ENCODE measurements around the gene CPS1.

Gene CPS1

DNA sequence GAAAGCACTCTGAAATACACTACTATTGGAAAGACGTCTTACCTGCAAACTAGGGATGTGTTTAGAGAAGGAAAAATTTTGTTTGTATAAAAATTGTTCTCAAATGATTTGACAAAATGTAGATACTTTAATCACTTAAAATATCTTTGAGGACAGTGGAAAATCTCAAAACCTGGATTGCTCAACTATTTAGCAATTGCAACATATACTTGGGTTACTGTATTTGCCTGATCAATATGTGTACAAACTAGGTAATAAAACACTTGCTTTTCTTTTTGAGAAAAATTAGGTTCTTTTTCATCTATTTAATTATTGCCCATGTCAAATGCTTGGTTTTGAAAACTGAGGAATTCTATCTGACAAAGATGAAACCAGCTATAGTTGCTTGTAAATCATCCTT, 60.9 kb downstream of the CPS1 start:
- DNase-seq = no peak

GRCh38 chr2:210617732-210618330, 61.4 kb downstream of the CPS1 start:
- DNase-seq = peak; percentile 48 to 68

- no peak for DNase-seq
These were observed 64.1 kb downstream of the CPS1 start for GRCh38 chr2:210620456-210620855.

GRCh38 chr2:210623506-210623905, 67.1 kb downstream of the CPS1 start:
- DNase-seq = no peak

- no peak for DNase-seq
These were observed 70.5 kb downstream of the CPS1 start for GRCh38 chr2:210626849-210627248.

DNA sequence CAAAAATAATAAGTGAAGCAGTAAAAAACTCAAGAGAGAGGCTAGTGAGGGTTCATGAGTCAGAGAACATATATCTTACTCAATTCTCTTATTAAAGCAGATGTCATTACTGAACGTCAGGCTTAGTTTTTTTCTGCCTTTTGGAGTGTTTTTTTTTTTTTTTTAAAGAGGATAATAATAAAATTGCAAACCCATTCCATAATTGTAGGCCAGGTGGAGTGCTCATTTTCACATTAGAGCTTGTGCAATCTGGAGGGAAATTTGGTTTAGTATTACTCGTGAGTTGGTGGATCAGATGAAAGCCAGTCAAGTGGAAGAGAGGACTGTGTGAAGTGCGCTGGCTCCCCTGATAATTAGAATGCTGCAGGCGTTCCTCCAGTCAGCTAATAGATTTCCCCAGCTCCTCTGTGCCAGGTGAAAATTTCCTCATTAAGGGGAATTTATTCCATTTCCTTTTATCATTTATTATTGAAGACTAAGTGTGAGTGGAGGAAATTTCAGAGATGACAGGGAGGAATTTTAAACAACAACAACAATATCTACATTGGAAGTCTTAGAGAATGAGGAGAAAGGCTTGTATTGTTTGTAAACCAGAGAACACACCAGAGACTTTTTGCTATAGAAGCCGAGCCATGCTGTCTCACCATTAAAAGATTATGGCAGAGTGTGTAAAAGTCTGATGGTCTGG, 74.6 kb downstream of the CPS1 start:
- peak; percentile 9 to 28 for DNase-seq

DNA sequence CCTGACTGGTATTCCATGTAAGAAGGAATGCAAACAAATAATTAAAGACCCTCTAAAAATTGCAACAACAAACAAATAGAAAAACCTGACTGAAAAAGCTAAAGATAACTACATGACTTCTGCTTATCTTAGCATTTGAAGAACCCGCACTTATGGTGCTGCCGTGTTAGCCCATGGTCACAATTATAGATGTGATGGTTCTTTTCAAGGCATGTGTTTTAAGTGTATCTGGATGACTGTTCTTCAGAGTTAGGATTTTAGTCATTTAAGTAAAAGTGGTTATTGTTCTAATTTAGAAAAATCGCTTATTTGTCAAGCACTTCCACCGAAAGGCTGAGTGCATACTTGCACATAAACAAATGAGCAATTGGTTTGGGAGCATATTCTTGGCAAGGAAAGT, 77.3 kb downstream of the CPS1 start:
- DNase-seq = no peak

GRCh38 chr2:210635257-210635656, 78.9 kb downstream of the CPS1 start:
- no peak for DNase-seq

- DNase-seq = no peak
These were observed 85.9 kb downstream of the CPS1 start for GRCh38 chr2:210642333-210642732.

DNA sequence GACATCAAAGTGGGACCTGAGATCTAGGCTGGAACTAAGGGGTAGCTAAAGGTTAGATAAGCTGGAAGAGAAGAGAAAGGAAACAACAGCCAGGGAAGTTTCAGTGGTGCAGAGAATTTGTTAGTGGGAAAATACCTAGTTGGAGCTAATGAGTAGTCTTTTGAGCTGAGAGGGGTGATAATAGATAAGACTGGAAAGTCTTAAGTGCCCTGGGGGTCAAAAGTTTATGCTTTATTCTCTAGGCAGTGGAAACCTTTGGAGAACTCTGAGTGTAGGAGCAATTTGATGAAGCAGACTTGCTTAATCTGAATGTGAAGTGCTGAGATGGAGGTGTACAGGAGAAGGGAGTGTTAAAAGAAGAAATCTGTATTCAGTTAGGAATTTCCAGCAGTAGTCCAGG, 90.8 kb downstream of the CPS1 start:
- DNase-seq = no peak

GRCh38 chr2:210654091-210654490, 97.7 kb downstream of the CPS1 start:
- DNase-seq = no peak

GRCh38 chr2:210655229-210655975, 99.0 kb downstream of the CPS1 start:
- no peak for DNase-seq

- DNase-seq = no peak
These were observed 101.5 kb downstream of the CPS1 start for GRCh38 chr2:210657874-210658273.

DNA sequence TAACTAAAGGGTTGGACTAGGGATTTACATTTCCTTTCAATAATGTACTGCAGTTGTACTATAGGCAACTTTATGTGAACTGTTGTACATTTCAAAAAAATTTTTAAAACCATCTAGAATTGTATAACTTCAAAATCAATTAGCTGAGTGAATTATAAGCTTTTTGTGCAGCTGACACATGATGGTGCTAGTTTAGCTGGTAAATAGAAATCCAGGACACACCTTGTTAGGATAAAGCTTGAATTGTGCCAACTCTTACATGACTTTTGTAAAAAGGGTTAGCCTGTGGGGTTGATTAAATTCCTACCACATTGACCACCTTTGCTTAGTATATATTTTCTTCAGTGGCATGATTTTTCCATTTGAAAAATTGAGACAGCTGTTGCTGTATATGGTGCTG, 104.4 kb downstream of the CPS1 start:
- DNase-seq = no peak

DNA sequence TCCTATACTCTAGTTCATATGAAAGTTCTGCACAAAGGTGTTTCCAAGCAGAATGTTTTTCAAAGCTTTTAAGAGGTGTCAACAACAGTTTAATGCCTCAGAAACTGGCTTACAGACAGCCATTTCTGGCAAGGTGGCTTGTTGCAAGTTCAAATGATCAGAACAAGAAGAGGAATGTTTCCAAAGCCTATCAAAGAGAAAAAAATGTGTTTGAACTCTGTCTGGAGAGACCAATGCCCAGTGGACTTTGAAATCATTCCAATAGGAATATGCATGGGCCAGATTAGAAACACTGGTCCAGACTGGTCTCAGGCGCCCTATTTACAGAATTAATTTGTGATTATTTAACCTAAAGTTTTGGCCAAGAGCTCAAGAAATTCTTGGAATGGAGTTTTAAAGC, 106.2 kb downstream of the CPS1 start:
- DNase-seq = no peak

DNA sequence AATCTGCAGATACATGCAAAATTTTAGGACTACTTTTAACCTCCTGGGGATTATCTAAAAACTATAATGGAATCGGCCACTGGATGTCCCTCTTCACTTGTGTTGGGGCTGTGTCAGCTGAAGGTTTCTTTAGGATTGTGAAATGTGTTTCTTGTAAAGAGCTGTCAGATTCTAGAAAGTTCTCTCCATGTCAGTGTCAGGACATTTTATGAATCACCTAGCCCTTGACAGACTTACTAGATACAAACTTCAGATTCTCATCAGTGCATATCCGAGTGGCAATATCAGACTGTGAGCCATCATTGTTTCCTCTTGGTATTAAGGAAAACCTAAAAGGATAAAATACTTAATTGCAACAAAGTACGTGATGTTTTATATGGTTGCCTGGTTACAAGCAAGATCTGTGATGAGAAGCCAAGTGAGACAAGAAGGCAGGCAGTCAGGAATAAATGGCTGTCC, 107.3 kb downstream of the CPS1 start:
- no peak for DNase-seq

GRCh38 chr2:210667711-210668110, 111.3 kb downstream of the CPS1 start:
- DNase-seq = no peak

- no peak for DNase-seq
These were observed 114.7 kb downstream of the CPS1 start for GRCh38 chr2:210671065-210671464.

GRCh38 chr2:210673117-210673516, 116.7 kb downstream of the CPS1 start:
- no peak for DNase-seq

DNA sequence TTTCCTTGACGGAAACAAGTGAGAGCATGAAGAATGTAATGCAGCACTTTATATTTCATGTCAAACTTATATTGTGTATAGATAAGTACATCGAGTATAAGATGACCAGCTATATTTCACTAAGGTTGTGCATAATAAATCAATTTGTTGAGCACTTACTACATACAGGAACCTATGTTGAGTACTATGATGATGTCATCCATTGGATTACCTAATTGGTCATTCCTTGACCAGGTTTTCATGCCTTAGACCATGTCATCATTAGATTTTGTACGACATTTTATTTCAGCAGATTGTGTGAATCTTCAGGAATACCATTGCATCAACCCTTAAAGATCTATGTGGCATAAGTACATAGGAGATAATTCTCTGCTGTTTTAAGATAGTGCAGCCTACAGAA, 119.7 kb downstream of the CPS1 start:
- no peak for DNase-seq

GRCh38 chr2:210681491-210681890, 125.1 kb downstream of the CPS1 start:
- peak; percentile 6 to 23 for DNase-seq

- DNase-seq = no peak
These were observed 130.0 kb downstream of the CPS1 start for GRCh38 chr2:210686401-210686800.

DNA sequence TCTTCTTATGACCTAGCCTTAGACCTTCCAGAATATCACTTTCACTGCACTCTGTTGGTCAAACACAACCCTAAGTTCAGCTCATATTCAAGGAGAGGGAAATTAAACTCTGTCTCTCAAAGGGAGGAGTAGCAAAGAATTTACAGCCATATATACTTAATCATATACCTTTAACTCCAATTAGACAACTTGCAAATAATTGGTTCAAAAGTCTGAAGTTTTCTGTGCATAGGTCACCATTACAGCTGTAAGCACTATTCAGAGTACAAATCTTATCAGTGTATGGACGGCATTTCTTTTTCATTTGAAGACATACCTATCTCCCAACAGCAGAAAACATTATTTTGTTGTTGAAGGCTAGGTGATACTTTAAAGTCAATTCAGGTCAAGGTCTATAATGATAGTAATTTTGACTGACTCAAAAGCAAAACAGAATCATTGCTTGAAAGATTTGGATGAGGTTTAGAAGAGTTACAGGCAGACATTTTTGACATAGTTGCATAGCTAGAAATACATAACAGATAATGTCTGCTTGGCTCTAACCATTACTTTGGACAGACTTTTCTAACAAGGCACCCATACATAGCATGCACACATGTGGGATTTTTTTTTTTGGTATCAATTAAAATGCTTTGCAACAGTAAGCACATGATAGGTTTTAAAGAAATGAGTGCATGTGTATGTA, 131.5 kb downstream of the CPS1 start:
- DNase-seq = no peak

- no peak for DNase-seq
These were observed 151.5 kb downstream of the CPS1 start for GRCh38 chr2:210707900-210708299.

All from SHP77 (cell line).